Vagina (tissue), 2 donors: ENCODE results near the gene FXYD6.

Source experiments
- POLR2AphosphoS5 ChIP-seq, 2 donors: sonication (generic); formaldehyde crosslinking; IDR thresholded peaks; one replicate each; pipeline ENCODE4 v1.9.0; 2017; ENCODE audit warnings: antibody characterized with exemption in 2 of 2, mild to moderate bottlenecking in 2 of 2, low read depth in 1 of 2; ENCODE audit not compliant: insufficient read depth in 1 of 2
- TF ChIP-seq, protein P1 (sequence below), 3 experiments: fragments of 450-650 bp in 2 of 3; fragments of 200-600 bp in 1 of 3; sonication (generic) in 1 of 3; IDR thresholded peaks; one replicate each; pipeline ENCODE4 v1.5.1; 2017 to 2019; ENCODE audit warnings: antibody characterized with exemption in 3 of 3, mild to moderate bottlenecking in 2 of 3, moderate library complexity in 2 of 3

DNA sequence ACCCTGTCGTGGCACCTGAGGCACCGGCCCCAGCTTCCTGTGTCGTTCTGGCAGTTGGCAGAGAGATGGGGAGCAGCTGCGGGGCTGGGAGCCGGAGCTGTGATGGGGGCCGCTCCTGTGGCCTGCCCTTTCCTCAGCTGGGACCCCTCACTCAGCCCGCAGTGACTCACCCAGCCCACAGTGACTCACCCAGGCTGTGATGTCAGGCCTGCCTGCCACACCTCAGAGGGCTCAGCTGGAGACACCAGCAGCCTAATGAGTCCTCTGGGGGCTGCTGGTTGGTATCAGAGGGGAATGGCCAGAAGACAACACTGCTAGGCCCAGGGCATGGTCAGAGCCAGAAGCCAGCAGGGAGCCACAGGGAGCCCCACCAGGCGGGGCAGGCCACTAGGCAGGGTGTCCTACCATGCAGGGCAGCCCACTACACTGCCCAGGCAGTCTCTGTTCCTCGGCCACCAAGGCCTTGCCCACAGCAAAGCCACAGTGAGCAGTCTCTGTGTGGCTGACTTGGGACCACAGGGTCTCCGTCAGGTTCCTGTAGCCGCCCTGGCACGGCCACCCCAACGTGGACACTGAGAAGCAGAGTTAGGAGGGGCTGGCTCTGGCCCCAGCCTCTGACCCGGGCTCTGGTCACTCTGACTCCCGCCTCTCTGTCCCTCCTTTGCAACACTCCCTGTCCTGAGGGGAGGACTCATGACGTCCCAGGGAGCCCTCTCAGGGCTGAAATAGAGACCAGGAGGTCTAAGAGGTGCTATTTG, 47.7 kb downstream of the FXYD6 start:
- TF ChIP-seq, protein P1, sequence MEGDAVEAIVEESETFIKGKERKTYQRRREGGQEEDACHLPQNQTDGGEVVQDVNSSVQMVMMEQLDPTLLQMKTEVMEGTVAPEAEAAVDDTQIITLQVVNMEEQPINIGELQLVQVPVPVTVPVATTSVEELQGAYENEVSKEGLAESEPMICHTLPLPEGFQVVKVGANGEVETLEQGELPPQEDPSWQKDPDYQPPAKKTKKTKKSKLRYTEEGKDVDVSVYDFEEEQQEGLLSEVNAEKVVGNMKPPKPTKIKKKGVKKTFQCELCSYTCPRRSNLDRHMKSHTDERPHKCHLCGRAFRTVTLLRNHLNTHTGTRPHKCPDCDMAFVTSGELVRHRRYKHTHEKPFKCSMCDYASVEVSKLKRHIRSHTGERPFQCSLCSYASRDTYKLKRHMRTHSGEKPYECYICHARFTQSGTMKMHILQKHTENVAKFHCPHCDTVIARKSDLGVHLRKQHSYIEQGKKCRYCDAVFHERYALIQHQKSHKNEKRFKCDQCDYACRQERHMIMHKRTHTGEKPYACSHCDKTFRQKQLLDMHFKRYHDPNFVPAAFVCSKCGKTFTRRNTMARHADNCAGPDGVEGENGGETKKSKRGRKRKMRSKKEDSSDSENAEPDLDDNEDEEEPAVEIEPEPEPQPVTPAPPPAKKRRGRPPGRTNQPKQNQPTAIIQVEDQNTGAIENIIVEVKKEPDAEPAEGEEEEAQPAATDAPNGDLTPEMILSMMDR (IDR thresholded peaks at IDR 0.05) = no peak
- peak in 1 of 2 donors; percentile 54 for TF ChIP-seq POLR2AphosphoS5 (IDR thresholded peaks at IDR 0.05; ENCODE audit: insufficient read depth in 1 of 2, low read depth in 1 of 2)
